OCI-LY7 (cell line): ENCODE measurements around the gene CSTF1.

Experiments used
- EZH2phosphoT487 ChIP-seq: fragments of 200-600 bp; sonication (generic); IDR thresholded peaks from 2 replicates; pipeline ENCODE4 v1.6.1; 2018; ENCODE audit warnings: low read depth, borderline replicate concordance, mild to moderate bottlenecking, mixed run types, antibody characterized with exemption, low read length, moderate library complexity, mixed read lengths
- TF ChIP-seq, protein P1 (sequence below): fragments of 200-600 bp; sonication (generic); conservative IDR thresholded peaks from 2 replicates; pipeline ENCODE4 v1.5.1; 2014; ENCODE audit warnings: mild to moderate bottlenecking, antibody characterized with exemption, low read length, moderate library complexity, mixed read lengths

DNA sequence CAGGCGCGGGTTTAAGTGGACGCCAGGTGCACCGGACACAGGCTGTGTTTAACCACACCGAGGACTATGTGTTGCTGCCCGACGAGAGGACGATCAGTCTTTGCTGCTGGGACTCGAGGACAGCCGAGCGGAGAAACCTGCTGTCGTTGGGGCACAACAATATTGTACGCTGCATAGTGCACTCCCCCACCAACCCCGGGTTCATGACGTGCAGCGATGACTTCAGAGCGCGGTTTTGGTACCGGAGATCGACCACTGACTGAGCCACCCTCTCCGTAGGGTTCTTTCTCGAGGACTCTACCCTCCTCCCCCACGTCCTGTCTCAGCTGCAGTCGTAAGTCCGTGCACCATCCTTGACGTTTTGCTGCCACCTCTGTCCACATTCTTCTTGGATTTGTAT, 11.0 kb downstream of the CSTF1 start:
- TF ChIP-seq, protein P1, sequence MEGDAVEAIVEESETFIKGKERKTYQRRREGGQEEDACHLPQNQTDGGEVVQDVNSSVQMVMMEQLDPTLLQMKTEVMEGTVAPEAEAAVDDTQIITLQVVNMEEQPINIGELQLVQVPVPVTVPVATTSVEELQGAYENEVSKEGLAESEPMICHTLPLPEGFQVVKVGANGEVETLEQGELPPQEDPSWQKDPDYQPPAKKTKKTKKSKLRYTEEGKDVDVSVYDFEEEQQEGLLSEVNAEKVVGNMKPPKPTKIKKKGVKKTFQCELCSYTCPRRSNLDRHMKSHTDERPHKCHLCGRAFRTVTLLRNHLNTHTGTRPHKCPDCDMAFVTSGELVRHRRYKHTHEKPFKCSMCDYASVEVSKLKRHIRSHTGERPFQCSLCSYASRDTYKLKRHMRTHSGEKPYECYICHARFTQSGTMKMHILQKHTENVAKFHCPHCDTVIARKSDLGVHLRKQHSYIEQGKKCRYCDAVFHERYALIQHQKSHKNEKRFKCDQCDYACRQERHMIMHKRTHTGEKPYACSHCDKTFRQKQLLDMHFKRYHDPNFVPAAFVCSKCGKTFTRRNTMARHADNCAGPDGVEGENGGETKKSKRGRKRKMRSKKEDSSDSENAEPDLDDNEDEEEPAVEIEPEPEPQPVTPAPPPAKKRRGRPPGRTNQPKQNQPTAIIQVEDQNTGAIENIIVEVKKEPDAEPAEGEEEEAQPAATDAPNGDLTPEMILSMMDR: no peak
- no peak for TF ChIP-seq EZH2phosphoT487
